ENCODE results near the gene ERVK3-1.
"Not testable (repeated sequence)": the region's sequence is repeated elsewhere in the genome, so short reads cannot be mapped to it uniquely, and the experiment has no call there.

Gene ERVK3-1, protein sequence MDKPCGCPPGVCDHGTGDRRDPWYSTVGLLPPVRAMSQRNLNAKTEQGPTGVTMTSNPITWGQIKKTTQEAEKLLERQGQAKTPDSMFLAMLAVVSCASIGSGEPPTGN

DNA sequence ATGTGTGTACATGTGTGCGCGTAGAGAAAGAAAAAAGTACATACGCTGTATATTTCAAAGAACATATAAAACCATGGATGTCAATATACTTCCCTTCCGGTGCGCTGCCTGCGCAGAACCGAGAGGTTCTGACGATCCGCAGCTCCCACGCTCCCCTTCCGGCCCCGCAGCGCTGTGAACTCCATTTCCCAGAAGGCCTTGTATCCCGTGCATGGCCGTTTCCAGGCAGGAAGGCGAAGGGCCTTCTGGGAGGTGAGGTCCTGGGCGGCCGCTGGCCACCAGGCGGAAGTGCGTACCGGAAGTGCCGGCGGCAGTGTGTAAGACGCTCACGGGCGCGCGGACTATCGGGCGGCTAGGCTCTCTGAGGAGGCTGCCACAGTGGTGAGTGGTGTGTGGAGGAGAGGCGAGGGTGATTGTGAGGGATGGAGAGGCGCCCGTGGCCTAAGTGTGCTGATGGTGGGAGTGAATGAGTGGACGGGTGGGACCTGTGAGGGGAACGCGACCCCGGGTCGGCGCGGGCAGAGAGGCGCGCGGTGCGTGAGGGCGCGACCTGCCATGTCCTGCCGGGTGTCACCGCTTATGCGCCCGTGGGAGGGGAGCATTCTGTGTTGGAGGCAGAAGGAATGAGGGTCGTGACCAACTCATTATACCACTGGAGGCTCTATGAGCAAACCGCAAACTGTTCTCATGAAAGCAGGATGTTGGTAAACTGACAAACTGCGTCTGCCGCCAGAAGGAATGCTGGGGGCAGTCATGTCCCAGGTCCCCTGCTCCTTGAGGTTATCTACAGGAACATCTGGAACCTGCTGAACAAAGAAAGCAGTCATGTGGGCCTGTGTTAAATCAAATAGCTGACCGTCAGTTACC is at the start of gene ERVK3-1:
ERVK3-1 (plus strand) TSS at position 313 of the 867 bp plus-strand sequence. CDS start 6,792 bp downstream, outside the sequence.
- peak; percentile 96 for DNase-seq (ENCODE audit: insufficient read length, low spot score)
- FAIRE-seq, result peak; percentile 98

DNA sequence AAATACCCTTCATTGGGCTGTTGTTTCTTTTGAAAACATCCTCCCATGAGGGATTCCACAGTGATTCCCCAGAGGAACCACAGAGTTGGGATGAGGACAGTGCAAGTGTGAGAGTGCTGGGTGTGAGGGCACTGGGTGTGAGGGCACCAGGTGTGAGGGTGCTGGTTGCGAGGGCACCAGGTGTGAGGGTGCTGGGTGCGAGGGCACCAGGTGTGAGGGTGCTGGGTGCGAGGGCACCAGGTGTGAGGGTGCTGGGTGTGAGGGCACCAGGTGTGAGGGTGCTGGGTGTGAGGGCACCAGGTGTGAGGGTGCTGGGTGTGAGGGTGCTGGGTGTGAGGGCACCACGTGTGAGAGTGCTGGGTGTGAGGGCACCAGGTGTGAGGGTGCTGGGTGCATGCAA is 46.9 kb upstream of the ERVK3-1 start:
- DNase-seq (ENCODE audit: insufficient read length, low spot score); FAIRE-seq: not testable (repeated sequence)

DNA sequence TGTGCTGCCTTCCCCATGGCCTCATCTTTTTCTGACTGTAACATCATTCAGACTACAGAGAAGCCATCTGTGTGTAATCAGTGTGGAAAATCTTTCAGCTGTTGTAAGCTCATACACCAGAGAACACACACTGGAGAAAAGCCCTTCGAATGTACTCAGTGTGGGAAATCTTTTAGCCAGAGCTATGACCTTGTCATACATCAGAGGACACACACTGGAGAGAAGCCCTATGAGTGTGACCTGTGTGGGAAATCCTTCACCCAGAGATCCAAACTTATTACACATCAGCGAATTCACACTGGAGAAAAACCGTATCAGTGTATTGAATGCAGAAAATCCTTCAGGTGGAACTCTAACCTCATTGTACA is 43.6 kb upstream of the ERVK3-1 start:
- DNase-seq (ENCODE audit: insufficient read length, low spot score) (no peak), FAIRE-seq (no peak)

DNA sequence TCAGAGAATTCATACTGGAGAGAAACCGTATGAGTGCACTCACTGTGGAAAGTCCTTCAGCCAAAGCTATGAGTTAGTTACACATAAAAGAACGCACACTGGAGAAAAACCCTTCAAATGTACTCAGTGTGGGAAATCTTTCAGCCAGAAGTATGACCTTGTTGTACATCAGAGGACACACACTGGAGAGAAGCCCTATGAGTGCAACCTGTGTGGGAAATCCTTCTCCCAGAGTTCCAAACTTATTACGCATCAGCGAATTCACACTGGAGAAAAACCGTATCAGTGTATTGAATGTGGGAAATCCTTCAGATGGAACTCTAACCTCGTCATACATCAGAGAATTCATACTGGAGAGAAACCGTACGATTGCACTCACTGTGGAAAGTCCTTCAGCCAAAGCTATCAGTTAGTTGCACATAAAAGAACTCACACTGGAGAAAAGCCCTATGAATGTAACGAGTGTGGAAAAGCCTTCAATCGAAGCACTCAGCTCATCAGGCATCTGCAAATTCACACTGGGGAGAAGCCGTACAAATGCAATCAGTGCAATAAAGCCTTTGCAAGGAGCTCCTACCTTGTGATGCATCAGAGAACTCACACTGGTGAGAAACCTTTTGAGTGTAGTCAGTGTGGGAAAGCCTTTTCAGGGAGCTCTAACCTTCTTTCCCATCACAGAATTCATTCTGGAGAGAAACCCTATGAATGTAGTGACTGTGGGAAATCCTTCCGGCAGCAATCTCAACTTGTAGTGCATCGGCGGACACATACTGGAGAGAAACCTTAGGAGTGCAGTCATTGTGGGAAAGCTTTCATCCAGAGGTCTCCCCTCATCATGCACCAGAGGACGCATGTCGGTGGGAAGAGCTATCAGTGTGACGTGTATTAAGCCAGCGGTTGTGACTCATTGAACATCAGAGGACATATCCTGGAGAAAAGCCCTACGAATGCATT is 42.9 kb upstream of the ERVK3-1 start:
- FAIRE-seq (peak; percentile 37), DNase-seq (ENCODE audit: insufficient read length, low spot score) (no peak)

DNA sequence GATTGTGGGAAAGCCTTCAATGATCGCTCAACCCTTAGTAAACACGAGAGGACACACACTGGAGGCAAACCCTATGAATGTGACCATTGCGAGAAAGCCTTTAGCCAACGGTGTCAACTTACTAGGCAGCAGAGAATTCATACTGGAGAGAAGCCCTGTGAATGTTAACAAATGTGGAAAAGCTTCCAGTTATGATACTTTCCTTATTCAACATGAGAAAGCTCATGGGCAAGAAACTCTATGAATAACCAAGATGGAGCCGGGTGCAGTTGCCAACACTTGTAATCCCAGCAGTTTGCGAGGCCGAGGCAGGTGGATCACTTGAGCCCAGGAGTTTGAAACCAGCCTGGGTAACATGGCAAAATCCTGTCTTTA is 42.3 kb upstream of the ERVK3-1 start:
- no peak for FAIRE-seq

DNA sequence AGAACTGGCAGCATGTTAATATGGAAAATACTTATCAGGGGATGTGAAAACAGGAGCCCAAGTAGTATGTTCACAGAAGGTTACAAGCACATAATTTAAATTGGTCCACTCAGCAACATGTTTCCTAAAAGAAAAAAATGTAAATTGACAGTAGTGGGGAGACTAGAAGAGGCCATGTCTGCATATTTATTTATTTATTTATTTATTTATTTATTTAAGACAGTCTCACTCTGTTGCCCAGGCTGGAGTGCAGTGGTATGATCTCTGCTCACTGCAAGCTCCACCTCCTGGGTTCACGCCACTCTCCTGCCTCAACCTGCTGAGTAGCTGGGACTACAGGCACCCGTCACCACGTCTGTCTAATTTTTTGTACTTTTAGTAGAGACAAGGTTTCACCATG is 40.1 kb upstream of the ERVK3-1 start:
- FAIRE-seq, result no peak

More for the DNA sequence above, 42.3 kb upstream of the ERVK3-1 start:
- DNase-seq (ENCODE audit: insufficient read length, low spot score), result no peak

DNA sequence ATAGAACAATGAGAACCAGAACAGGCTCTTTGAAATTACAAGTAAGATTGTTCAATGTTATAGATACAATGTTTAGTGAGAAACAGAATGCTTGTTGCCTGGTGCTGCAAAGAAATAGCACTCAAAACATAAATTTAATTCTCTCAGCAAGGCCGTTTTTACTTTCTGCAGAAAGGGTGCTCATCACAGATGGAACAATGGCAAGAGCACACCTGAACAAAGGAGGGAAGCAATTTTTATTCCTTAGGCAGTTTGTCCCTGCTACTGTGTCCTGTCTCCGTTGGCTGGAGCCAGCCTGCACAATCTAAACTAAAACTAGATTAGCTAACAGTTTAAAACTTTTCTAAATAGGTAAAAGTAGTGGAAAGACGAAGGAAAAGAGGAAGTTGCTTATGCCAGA is 36.8 kb upstream of the ERVK3-1 start:
- DNase-seq (ENCODE audit: insufficient read length, low spot score) (no peak), FAIRE-seq (no peak)

More for the DNA sequence above, 40.1 kb upstream of the ERVK3-1 start:
- no peak for DNase-seq (ENCODE audit: insufficient read length, low spot score)

DNA sequence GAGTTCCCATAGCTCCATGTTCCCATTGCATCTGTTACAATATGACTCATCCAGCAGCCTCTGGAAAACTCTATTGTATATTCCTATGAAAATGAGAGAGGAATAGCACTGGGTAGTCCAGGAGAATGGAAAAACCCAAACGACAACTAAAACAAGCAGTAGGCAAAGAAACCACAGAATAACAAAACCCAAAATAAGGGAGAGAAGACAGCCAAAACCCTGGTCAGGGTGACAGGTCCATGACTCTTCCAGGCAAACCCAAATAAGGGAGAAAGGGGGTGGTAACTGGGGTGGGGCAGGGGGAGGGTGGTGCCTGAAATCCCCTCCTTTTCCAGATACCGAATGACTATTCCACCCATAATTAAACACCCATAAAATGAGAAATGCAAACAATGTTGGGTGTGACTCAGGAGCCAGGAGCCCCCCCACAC is 30.4 kb upstream of the ERVK3-1 start:
- DNase-seq (ENCODE audit: insufficient read length, low spot score) (no peak), FAIRE-seq (no peak)

DNA sequence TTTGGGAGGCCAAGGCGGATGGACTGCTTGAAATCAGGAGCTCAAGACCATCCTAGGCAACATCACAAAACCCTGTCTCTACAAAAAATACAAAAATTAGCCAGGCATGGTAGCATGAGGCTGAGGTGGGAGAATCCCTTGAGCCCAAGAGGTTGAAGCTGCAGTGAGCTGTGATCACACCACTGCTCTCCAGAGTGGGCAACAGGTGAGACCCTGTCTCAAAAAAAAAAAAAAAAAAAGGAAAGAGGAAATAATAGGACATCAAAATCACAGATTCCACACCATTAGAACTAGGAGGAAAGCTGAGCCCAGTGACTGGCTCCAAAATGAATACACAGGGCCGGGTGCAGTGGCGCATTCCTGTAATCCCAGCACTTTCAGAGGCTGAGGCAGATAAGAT is 29.6 kb upstream of the ERVK3-1 start:
- FAIRE-seq (no peak), DNase-seq (ENCODE audit: insufficient read length, low spot score) (no peak)

DNA sequence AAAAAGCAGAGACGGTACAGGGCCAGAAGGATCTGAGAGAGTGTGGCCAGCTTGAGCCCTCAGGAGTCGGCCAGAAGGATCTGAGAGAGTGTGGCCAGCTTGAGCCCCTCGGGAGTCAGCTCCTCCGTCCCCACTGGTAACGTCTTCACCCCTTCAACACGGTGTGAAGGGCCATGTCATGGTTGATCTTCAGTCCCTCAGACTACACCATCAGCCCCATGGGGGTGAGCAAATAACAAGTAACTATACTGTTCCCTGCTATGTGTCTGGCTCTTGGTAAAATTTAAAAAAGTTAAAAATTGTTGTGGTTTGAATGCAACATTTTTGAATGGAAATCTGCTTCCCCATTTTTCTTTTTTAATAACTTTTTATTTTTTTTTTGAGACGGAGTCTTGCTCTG is 28.0 kb upstream of the ERVK3-1 start:
- no peak for DNase-seq (ENCODE audit: insufficient read length, low spot score)
- no peak for FAIRE-seq

DNA sequence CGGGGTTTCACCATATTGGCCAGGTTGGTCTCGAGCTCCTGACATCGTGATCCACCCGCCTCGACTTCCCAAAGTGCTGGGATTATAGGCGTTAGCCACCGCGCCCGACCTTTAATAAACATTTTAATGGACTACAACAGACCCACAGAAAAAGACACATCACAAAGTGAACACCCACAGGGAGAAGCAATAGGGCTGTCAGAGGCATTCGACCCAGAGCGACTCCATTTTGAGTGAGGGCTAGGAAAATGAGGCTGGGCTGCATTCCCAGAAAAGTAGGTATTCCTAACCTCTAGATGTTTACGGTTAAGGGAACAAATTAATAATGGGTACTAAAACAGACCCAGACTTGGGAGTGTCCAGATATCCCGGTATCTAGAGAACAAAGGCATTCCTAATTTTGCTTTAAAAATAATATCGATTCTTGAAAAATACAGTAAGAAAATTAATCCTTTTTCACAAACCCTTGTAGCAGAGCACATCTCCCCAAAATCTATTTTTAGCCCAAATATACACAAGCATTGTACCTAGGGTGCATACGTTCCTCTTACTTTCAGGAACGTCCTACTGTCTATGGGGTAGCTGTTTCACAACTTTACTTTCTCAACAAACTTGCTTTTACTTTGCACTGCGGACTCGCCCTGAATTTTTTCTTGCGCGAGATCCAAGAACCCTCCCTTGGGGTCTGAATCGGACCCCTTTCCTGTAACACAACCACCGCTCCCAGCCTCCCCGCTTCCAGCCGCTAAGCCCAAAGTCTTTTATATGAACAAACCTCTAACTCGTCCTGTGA is 27.2 kb upstream of the ERVK3-1 start:
- DNase-seq (ENCODE audit: insufficient read length, low spot score) (no peak), FAIRE-seq (no peak)

DNA sequence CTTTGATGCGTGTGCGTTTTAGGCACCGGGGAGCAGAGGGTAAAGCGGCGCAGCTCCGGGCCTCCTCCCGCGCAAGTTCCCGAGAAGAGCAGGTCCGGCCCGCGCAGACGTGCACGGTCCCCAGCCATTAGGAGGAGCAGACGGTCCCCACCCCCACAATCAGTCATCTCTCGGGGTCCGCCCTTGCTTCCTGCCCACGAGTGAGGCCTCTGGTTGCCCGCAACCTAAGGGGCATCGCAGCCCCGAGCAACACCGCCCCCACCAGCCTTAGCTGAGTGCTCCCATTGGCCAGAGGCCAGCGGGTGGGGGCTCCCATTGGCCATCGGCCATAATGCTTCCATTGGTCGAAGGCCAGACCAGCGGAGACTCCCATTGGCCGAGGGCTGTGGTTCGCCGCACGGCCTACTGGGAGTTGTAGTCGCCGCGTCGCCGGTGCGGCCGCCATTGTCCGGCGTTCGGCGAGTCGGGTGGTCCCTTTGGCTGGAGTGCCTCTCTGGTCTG is 26.6 kb upstream of the ERVK3-1 start, which contains the start of gene ZNF8:
ZNF8 (plus strand) TSS at position 415 of the 501 bp plus-strand sequence. CDS start 127 bp downstream, outside the sequence.
- DNase-seq (ENCODE audit: insufficient read length, low spot score) (peak; percentile 100), FAIRE-seq (peak; percentile 89)

DNA sequence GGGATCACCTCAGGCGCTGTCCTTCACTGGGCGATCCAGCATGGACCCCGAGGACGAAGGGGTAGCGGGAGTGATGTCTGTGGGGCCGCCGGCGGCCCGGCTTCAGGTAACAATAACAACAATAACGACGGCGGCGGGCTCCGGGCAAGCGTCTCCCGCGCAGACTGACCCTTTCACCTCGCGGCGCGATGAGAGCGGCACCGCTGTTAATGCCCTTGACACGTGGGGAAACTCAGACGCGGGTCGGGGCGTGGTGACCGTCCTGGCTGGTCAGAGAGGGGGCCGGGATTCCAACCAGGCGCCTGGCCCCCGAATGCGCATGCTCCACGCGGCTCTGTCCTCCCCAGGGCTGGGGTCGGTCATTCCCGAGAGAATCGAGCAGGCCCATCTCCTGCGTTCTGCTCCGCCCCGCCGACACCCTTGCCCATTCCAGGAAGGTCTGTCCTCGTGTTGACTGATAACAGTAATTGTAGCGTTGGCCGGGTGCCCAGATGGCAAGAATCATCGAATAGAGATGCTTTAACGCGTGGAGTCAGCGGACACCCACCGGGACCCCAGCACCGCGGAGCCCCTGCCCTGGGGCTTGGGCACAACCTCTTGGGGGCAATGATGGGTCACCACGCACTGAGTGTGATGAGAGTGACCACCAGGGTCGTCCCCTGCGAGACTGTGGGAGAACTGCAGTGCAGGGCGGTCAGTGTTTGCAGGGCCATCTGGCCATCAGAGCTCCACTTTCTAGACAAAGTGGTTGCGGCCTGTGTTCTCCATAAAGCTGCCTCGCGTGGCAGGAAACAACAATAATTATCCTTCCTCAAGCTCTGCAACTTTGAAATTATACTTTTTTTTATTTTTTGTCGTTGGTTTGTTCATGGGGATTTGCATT is 25.9 kb upstream of the ERVK3-1 start:
- FAIRE-seq (peak; percentile 18), DNase-seq (ENCODE audit: insufficient read length, low spot score) (peak; percentile 24)

DNA sequence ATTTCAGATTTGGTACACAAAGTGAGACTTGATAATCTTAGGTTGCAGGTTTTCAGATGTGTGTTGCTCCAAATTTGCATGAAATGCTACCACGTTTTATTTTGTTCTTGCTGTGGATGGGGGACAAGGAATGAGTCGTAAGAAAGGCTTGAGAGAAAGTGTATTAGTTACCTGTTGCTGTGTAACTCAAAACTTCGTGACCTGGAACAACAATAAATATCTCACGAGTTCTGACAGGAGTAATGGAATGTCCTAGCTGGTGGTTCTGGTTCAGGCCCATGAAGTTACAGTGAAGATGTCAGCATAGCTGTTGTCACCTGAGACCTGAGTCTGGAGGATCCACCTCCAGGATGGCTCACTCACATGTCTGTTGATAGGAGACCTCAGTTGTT is 25.3 kb upstream of the ERVK3-1 start:
- no peak for DNase-seq (ENCODE audit: insufficient read length, low spot score)
- FAIRE-seq, result no peak

DNA sequence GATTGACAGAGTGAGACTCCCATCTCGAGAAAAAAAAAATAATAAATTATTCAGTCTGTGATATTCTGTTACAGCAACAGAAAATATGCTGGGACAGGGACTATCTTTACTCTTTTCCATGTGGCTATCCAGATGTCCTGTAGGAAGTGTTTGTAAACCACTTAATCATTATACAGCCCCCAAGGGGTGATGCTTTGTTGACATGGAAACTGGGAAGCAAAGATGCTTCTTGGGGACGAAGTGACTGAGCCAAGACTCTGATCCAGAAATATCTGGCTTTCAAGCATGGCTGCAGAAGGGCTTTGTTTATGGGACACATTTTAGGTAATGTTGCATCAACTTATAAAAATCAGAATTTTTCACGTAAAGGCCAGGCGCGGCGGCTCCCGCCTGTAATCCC is 21.0 kb upstream of the ERVK3-1 start:
- FAIRE-seq, result no peak
- no peak for DNase-seq (ENCODE audit: insufficient read length, low spot score)

DNA sequence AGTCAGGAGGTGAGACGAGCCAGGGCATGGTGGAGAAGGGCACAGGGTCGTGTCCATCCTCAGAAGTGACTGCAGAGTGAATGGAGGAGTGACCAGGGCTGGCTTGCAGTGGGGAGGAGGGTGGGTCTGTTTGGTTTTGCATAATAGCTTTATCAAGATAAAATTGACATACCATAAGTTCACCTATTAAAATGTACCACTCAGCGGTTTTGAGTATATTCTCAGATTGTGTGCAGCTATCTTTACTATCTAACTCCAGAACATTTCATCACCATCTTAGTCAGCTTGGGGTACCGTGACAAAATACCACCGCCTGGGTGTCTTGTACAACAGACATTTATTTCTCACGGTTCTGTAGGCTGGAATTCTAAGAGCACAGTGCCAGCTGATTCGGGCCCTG is 13.2 kb upstream of the ERVK3-1 start:
- FAIRE-seq (no peak), DNase-seq (ENCODE audit: insufficient read length, low spot score) (no peak)

DNA sequence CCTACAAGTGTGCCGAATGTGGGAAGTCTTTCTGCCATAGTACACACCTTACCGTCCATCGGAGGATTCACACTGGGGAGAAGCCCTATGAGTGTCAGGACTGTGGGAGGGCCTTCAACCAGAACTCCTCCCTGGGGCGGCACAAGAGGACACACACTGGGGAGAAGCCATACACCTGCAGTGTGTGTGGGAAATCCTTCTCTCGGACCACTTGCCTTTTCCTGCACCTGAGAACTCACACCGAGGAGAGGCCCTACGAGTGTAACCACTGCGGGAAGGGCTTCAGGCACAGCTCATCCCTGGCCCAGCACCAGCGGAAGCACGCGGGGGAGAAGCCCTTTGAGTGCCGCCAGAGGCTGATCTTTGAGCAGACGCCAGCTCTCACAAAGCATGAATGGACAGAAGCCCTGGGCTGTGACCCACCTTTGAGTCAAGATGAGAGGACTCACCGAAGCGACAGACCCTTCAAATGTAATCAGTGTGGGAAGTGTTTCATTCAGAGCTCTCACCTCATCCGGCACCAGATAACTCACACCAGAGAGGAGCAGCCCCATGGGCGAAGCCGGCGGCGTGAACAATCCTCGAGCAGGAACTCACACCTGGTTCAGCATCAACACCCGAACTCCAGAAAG is 10.3 kb upstream of the ERVK3-1 start:
- DNase-seq (ENCODE audit: insufficient read length, low spot score), result no peak

DNA sequence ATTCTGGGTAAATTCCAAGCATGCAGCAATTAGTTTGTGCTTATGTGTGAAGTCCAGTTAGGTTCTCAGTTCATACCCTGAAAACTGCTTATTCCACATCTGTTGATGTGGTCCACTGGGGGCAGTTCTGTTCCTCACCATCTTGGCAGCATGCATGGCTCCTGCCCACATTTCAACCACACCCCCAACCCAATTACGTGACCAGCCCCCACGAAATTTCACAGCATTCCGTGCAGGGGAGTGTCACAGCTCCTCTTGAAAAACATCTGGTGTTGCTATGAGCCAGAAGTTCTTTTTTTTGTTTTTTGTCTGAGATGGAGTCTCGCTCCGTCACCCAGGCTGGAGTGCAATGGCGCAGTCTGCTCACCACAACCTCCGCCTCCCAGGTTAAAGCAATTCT is 9.1 kb upstream of the ERVK3-1 start:
- no peak for DNase-seq (ENCODE audit: insufficient read length, low spot score)
- FAIRE-seq, result no peak

More for the DNA sequence above, 10.3 kb upstream of the ERVK3-1 start:
- no peak for FAIRE-seq

DNA sequence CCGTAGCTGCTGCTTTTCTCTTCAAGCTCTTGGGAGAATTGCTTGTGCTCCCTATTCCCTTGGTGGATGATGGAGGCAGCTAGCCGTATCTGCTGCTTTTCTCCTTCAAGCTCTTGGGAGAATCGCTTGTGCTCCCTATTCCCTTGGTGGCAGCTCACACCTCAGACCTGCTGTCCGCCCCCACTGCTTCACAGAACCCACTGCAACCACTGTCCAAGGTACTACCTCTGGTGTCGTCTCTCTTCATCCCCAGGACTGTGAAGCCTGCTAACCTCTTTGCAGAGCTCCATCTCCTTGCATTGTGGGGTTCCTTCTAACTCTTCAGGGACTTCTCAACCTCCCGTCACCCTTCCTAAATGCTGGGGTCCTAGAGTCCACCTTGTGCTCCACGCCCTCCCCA is 4.6 kb upstream of the ERVK3-1 start:
- no peak for FAIRE-seq
- no peak for DNase-seq (ENCODE audit: insufficient read length, low spot score)

All from GM19239 (cell line).